K562 (cell line): ENCODE data around the gene ACTN1. TPM values are rescaled to one million over a fixed set of nuclear protein-coding genes. Genes with fewer than 3 reads are reported as not detected.

Experiments used
- EHMT2 ChIP-seq: fragments of 450-650 bp; IDR thresholded peaks from 2 replicates; pipeline ENCODE4 v1.6.1; 2018; ENCODE audit warnings: antibody characterized with exemption
- KDM1A ChIP-seq, 2 experiments: fragments of 450-650 bp; IDR thresholded peaks; 2 replicates each; pipeline ENCODE4 v1.6.1; 2016; ENCODE audit warnings: mild to moderate bottlenecking in 2 of 2
- NCOA2 ChIP-seq, 2 experiments: fragments of 450-650 bp; IDR thresholded peaks; 2 replicates each; pipeline ENCODE4 v1.6.1; 2018; ENCODE audit warnings: mild to moderate bottlenecking in 2 of 2, moderate library complexity in 1 of 2; ENCODE audit not compliant: partially characterized antibody in 2 of 2
- SETDB1 ChIP-seq: IDR thresholded peaks from one replicate; pipeline ENCODE4 v1.6.1; 2012; ENCODE audit warnings: low read length, control low read depth, inconsistent platforms
- polyA plus RNA-seq, 8 experiments: library from polyadenylated mRNA; depleted of rRNA in 4 of 8; stranded (reverse) in 5 of 8; unstranded in 3 of 8; fragments of >200 nt; fragmentation: Nextera tagmentation in 2 of 8; fragmentation: Illumina TruSeq in 1 of 8; extraction: Ambion mirVana in 2 of 8; extraction: Trizol in 1 of 8; gene quantifications; 2 replicates each; pipeline versions ENCODE4 v1.2.1 to v1.2.3, GENCODE V29; 2011 to 2014; ENCODE audit warnings: inconsistent platforms in 1 of 8, missing spikeins in 1 of 8
- total RNA-seq, 7 experiments: library from RNA; depleted of rRNA in 6 of 7; stranded (reverse); fragments of >200 nt in 6 of 7; fragmentation: Illumina TruSeq in 2 of 7; extraction: Trizol in 2 of 7; gene quantifications; 2 replicates each; pipeline versions ENCODE4 v1.2.1 to v1.2.3, GENCODE V29; 2011 to 2021; ENCODE audit warnings: low replicate concordance in 1 of 7
- TF ChIP-seq, protein P1 (sequence below): fragments of 450-650 bp; IDR thresholded peaks from 2 replicates; pipeline ENCODE4 v1.7.1; 2018; ENCODE audit warnings: mild to moderate bottlenecking, low read depth; ENCODE audit not compliant: partially characterized antibody
- TF ChIP-seq, protein P2 (sequence below): sonication (generic); formaldehyde crosslinking; IDR thresholded peaks from 2 replicates; pipeline ENCODE4 v1.8.1; 2023; ENCODE audit warnings: mild to moderate bottlenecking, missing genetic modification reagents

ACTN1 gene
- total and polyA plus RNA-seq, 9 of the 15 experiments (the other 6 are each of a cell fraction or from before 2014, with no cell fraction given), result 2.2 to 67.7 (median 34.5) TPM

DNA sequence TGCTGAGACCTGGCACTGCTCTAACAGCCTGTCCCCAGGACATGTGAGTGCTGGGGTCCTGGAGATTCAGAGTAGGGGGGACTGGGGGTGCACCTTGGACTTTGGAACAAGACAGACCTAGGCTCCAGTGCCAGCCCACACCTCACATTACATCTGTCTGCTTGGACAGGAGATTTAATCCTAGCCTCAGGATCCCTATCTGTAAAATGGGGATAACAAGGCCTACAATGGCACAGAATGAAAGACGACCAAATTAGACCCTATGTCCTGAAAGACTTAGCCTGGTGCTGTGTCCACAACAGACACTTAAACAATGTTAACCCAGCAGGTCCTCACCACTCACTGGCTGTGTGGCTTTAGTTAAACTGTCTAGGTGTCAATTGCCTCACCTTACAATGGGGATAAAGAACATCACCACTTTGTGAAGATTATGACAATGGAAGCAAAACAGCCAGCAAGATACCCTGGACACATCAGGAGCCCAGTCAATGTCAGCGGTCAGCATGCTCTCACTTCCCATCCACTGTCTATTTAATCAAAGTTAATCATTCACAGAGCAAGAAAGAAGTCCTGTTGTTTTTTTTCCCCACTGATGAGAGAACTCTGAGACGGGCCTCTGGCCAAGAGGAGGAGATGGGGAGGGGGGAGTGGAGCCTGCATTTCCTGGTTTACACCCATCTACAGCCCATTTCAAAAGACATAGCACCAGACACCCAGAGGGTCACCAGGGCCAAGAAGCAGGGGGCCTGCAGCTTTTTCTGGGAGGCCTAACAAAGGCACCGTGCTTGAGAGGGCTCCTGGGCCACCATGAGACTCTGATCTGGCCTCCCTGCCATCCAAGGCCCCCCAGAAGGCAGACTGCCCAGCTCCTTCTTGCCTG is 40.6 kb downstream of the ACTN1 start (continued):
- TF ChIP-seq NCOA2 (IDR thresholded peaks at IDR 0.05; ENCODE audit: partially characterized antibody in 2 of 2) (no peak), SETDB1 (no peak), KDM1A (IDR thresholded peaks at IDR 0.05) (no peak), EHMT2 (no peak)
- TF ChIP-seq, protein P1, sequence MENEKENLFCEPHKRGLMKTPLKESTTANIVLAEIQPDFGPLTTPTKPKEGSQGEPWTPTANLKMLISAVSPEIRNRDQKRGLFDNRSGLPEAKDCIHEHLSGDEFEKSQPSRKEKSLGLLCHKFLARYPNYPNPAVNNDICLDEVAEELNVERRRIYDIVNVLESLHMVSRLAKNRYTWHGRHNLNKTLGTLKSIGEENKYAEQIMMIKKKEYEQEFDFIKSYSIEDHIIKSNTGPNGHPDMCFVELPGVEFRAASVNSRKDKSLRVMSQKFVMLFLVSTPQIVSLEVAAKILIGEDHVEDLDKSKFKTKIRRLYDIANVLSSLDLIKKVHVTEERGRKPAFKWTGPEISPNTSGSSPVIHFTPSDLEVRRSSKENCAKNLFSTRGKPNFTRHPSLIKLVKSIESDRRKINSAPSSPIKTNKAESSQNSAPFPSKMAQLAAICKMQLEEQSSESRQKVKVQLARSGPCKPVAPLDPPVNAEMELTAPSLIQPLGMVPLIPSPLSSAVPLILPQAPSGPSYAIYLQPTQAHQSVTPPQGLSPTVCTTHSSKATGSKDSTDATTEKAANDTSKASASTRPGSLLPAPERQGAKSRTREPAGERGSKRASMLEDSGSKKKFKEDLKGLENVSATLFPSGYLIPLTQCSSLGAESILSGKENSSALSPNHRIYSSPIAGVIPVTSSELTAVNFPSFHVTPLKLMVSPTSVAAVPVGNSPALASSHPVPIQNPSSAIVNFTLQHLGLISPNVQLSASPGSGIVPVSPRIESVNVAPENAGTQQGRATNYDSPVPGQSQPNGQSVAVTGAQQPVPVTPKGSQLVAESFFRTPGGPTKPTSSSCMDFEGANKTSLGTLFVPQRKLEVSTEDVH, result no peak
- TF ChIP-seq, protein P2, sequence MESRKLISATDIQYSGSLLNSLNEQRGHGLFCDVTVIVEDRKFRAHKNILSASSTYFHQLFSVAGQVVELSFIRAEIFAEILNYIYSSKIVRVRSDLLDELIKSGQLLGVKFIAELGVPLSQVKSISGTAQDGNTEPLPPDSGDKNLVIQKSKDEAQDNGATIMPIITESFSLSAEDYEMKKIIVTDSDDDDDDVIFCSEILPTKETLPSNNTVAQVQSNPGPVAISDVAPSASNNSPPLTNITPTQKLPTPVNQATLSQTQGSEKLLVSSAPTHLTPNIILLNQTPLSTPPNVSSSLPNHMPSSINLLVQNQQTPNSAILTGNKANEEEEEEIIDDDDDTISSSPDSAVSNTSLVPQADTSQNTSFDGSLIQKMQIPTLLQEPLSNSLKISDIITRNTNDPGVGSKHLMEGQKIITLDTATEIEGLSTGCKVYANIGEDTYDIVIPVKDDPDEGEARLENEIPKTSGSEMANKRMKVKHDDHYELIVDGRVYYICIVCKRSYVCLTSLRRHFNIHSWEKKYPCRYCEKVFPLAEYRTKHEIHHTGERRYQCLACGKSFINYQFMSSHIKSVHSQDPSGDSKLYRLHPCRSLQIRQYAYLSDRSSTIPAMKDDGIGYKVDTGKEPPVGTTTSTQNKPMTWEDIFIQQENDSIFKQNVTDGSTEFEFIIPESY (CRISPR knock-in tag), result no peak
